ENCODE measurements around the gene SYNE1.

DNA sequence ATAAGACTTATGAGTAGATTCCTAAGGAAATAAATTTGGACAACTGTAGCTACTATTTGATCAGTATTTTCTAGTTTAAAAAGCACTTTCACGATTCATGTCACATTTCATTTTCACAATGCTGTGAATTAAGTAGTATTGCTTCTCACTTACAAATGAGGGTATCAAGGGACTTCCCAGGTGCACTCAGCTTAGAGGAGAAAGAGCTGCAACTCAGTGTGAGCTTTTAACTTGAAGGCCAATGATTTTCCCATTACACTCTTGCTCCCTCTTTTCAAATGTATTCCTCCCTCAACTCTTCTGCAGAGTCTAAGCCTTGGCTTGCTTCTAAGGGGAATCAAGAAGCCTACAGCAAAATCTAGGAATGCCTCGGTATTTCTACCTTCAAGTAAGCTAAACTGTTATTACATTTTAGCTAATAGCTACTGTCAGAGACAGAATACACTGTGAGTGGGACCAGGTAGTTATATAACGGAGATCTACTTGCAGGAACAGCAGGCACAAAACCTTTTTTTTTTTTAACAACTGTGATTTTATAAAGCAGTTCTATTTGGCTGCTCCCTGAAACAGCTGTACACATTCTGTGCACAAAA lies 339.0 kb downstream of the SYNE1 start:
- TF ChIP-seq EZH2 (IDR thresholded peaks at IDR 0.05; ENCODE audit: borderline replicate concordance) = no peak
- TF ChIP-seq EZH2phosphoT487 (IDR thresholded peaks at IDR 0.05; ENCODE audit: low read depth, severe bottlenecking, unreplicated experiment) = no peak
- no peak for TF ChIP-seq CTCF (IDR thresholded peaks at IDR 0.05; ENCODE audit: poor library complexity)
